Measurements from ENCODE around the gene OLA1.
A peak's percentile ranks its signal among the peaks of the same experiment; 100 is the strongest.

The OLA1 gene

DNA sequence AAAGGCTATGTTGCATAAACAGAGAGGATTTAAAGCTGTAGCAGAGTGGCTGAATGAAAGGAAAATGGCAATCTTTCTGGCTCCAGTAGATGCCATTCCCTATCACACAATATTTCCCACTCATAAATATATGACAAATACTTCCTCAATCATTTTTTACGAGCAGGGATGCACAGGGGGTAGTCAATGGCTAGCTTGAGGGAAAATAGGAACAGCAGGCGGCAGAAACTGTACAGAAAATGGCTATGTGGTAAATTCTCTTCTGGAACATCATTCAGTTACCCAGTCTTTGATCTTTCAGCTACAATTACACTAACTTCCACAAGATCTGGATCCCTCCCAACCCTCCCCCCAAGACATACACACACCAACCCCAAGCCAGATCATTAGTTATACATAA lies 127.2 kb downstream of the OLA1 start:
- no peak for DNase-seq (ENCODE audit: low spot score)

GRCh38 chr2:174120346-174120745 lies 128.0 kb downstream of the OLA1 start:
- no peak for DNase-seq (ENCODE audit: low spot score)

DNA sequence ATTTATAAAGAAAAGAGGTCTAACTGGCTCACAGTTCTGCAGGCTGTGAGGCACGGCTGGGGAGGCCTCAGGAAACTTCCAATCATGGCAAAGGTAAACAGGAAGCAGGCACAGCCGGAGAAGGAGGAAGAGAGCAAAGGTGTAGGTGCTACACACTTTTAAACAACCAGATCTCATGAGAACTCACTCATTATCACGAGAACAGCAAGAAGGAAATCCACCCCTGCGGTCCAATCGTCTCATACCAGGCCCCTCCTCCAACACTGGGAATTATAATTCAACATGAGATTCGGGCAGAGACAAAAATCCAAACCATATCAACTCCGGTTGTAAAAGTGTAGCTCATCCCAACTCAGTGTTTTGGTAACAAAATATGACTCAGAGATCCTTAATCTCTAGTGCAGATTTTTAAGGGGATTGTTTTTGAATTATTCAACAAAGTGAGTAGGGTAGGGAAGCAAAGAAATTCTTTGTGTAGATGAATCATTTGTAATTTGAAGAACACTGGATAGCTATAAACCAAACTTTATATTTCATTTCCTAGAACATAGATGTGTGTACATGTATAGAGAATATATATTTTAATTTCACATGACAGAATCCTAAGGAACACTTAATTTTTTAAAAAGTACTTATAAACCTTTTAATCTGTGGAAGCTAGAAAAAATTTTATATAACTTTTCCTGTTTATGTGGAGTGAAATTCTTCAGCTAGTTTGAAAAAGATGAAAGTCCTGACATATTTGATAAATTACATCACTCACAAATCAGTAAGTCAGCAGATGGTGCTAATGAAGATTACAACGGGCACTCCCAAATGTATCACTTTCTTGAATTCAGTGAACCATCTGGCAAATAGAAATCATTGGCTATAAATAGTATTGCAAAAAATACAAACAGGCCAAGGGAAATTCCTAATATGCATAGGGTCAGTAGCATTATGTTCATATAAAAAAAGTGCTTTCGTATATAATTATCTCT lies 130.1 kb downstream of the OLA1 start:
- peak; percentile 32 for DNase-seq (ENCODE audit: low spot score)

GRCh38 chr2:174112073-174112472 lies 136.3 kb downstream of the OLA1 start:
- DNase-seq (ENCODE audit: low spot score) = no peak

GRCh38 chr2:174108579-174108978 lies 139.8 kb downstream of the OLA1 start:
- DNase-seq (ENCODE audit: low spot score) = no peak

GRCh38 chr2:174106736-174107135 lies 141.6 kb downstream of the OLA1 start:
- no peak for DNase-seq (ENCODE audit: low spot score)

GRCh38 chr2:174094542-174094941 lies 153.8 kb downstream of the OLA1 start:
- no peak for DNase-seq (ENCODE audit: low spot score)

DNA sequence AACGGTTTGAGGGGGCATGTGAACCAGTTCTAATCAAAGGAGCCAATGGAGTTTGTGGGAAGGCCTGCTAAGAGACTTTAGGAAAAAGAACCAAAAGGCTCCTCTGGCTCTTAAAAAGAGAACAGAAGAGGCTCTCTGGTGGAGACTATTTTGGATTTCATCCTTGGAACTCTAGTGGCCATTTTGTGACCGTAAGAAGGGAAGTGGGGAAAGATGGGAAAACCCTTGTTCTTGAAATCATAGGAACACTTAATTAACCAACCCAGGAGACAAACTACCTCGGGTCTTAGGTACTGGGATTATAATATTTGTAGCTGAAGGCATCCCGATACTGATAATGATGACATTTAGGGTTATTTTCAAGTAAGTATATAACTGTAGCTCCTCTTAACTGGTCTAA lies 157.9 kb downstream of the OLA1 start:
- no peak for DNase-seq (ENCODE audit: low spot score)

DNA sequence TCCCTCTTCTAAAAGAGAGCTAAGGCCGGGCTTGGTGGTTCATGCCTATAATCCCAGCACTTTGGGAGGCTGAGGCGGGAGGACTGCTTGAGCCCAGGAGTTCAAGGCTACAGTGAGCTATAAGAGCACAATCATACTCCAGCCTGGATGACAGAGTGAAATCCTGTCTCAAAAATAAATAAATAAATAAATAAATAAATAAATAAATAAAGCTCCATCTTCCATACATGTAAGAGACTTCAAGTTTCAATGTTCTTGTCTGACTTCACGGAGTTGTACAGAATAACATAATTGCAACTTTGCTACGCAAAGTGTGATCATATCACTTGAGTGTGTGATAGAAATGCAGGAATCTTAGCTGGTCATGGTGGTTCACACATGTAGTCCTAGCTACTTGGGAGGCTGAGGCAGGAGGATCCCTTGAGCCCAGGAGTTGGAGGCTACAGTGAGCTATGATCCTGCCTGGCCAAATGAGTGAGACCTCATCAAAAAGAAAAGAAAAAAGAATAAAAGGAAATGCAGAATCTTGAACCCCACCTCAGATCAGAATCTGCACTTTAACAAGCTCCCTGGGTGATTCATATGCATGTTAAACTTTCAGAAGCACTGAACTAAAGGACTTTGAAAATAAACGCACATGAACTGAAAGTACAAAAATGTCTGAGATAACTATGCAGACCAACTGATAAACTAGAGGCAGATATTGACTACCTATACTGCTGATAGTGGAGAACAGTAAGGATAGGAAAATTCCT lies 159.4 kb downstream of the OLA1 start:
- DNase-seq (ENCODE audit: low spot score) = no peak

DNA sequence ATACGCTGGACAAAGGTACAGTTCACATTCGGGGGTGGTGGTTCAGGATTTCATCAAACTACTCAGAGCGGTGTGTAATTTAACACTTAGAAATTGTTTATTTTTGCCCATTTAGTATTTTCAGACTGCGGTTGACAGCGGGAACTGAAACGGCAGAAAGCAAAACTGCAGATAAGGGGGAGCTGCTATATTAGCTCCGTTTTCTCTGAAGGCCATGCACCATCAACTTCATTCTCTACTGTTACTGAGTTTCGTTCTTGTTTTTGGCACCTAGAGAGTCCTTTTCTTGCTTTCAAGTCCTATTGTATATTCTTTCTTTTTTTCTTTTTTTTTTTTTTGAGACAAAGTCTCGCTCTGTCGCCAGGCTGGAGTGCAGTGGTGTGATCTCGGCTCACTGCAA lies 161.6 kb downstream of the OLA1 start:
- no peak for DNase-seq (ENCODE audit: low spot score)

DNA sequence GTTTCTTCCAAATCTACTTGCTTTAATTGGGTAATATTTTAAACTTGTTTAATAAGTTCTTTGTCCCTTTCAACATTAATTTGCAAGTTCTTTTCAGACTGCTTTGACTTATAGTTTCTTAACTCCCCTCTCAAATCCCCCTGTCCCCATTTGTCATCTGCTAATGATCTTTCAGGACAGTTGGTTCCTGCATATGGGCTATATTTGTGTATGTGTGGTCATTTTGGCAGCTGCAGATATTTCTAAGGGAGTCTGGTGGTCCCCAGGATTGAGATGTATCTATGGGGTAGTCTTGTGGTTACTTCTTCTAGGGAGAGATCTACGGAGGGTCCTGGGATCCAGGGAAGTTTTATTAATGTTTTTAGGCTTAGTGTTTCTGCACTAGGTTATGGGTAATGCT lies 162.6 kb downstream of the OLA1 start:
- no peak for DNase-seq (ENCODE audit: low spot score)

DNA sequence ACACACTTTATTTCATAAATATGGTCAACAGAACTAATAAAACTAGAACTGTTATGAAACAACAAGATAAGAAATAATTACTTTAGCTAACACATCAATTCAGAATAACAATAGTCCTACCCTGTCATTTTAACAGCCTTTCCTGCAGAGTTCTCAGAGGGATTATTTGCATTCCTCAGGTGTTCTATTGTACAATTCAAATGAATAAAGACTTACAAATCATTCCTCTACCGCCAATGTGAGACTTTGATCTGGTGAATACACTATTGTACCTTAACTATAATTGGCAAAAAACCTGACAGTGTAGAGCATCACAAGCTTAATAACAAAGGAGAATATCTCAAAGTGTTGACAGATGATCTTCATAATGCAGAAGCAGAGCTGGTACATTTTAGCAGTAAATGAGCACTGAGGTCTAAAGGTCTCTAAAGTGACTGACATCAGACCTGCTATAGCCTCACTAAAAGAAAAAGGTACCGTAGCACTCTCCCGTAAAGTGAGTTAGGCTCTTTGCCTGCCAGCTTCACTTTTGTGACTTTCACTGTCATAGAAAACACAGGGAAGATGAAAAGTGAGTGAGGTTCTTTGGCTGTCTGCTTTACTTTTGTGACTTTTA lies 164.4 kb downstream of the OLA1 start:
- DNase-seq (ENCODE audit: low spot score) = no peak

- no peak for DNase-seq (ENCODE audit: low spot score)
Observed at GRCh38 chr2:174080672-174081121, 167.6 kb downstream of the OLA1 start.

GRCh38 chr2:174078275-174078674 lies 170.1 kb downstream of the OLA1 start:
- DNase-seq (ENCODE audit: low spot score) = peak; percentile 41

- no peak for DNase-seq (ENCODE audit: low spot score)
Observed at GRCh38 chr2:174076975-174077374, 171.4 kb downstream of the OLA1 start.

DNA sequence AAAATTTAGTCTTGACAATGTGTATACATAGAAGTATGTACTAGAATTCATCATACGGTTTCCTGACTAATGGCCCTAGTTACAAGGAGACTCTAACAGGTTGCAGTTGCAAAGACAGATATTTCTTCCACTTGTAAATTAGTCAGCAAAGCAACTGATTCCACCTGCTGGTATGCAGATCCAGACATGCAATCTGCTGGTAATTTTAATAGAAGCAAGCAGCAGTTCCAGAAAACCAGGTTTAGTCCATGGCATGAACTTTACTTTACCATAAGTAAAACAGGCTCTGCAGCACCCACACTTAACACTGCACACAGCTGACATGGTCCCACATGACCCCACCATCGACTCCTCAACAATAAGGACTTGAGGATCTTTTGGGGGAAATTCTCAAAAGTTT lies 172.3 kb downstream of the OLA1 start:
- DNase-seq (ENCODE audit: low spot score) = peak; percentile 54

GRCh38 chr2:174074831-174075230 lies 173.5 kb downstream of the OLA1 start:
- DNase-seq (ENCODE audit: low spot score) = peak; percentile 83

- DNase-seq (ENCODE audit: low spot score) = no peak
Observed at GRCh38 chr2:174072857-174073256, 175.5 kb downstream of the OLA1 start.

DNA sequence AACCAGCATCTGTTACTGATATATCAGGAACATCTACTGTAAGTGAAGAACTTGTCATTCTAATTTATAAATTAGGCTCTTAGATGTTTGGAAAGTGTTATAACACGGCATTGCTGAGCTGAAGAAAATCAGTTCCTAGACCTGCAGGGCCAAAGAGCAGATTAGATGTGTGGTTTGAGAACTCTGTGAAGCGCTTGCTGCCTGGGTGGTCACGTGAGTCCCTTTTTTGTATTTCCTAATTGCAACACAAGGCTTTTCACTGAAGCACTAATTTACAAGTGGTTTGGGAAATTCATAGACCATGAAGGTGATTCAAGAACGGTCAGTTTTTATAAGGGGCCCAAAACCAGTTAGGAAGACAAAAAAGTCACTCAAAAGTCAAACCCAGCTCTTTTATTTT lies 176.3 kb downstream of the OLA1 start:
- no peak for DNase-seq (ENCODE audit: low spot score)

DNA sequence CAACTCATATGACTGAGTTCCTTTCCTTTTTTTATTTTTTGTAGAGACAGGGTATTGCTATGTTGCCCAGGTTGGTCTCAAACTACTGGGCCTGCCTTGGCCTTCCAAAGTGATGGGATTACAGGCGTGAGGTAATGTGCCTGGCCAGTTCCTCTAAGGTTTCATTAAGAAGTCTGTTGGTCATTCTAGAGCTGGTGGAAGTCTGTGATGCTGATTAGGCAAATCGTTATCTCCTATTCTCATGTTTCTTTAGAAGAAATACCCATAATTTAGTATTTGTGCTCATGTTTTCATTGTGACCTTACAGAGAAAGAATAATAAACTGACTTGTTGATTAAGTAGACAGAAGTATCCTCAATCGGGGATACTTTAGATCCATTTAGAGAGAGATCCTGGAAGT lies 177.0 kb downstream of the OLA1 start:
- DNase-seq (ENCODE audit: low spot score) = no peak

- no peak for DNase-seq (ENCODE audit: low spot score)
Observed at GRCh38 chr2:174070281-174070680, 178.1 kb downstream of the OLA1 start.

- DNase-seq (ENCODE audit: low spot score) = no peak
Observed at GRCh38 chr2:174067815-174068214, 180.5 kb downstream of the OLA1 start.

DNA sequence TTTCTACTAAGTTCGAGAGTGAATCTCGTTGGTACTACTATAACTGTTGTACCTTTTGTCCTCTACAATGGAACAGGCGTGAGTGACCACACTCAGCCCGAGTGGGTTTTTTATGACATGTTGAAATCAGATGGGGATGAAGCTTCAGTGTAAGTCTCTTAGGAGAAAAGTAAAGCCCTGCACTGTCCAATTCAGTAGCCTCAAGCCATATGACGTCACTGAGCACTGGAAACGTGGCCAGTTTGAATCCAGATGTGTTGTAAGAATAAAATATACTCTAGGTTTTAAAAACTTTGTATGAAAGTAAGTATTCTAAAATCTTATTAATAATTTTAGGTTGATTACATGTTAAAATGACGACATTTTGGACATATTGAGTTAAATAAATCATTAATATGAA lies 181.5 kb downstream of the OLA1 start:
- DNase-seq (ENCODE audit: low spot score) = no peak

Measured in hematopoietic multipotent progenitor cell treated with erythropoietin and hydrocortisone succinate and interleukin-3 and kit ligand, for 15 days (in vitro differentiated cells).